HG03060 (cell line): ENCODE measurements around the gene BIRC3.
A peak's percentile ranks its signal among the peaks of the same experiment; 100 is the strongest.
"Not testable (repeated sequence)": the region's sequence is repeated elsewhere in the genome, so short reads cannot be mapped to it uniquely, and the experiment has no call there.

Source experiments
- ATAC-seq: cut with Tn5 transposase; IDR thresholded peaks from one replicate; pipeline ENCODE4 v1.9.1; 2021; ENCODE audit warnings: low read depth, moderate number of reproducible peaks; ENCODE audit not compliant: unreplicated experiment

BIRC3 gene

DNA sequence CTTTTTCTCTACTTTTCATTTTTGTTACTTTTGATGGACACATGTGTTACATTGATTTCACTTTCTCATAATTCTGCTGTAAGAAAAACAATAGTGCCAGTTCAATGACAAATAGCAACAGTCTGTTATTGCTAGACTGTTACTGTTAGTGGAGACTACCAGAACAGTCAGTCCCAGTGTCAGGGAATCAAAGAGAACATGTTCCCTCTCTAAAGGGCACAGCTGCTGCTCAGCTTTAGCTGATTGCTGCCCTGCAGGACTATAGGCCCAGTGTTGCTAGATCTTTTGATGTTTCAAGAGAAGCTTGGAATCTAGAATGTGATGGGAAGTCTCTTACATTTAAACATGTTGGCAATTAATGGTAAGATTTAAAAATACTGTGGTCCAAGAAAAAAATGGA, 3.4 kb downstream of the BIRC3 start:
- ATAC-seq = no peak

DNA sequence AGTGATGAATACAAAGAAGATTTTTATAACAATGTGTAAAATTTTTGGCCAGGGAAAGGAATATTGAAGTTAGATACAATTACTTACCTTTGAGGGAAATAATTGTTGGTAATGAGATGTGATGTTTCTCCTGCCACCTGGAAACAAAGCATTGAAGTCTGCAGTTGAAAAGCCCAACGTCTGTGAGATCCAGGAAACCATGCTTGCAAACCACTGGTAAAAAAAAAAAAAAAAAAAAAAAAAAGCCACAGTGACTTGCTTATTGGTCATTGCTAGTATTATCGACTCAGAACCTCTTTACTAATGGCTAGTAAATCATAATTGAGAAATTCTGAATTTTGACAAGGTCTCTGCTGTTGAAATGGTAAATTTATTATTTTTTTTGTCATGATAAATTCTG, 5.3 kb downstream of the BIRC3 start:
- no peak for ATAC-seq

DNA sequence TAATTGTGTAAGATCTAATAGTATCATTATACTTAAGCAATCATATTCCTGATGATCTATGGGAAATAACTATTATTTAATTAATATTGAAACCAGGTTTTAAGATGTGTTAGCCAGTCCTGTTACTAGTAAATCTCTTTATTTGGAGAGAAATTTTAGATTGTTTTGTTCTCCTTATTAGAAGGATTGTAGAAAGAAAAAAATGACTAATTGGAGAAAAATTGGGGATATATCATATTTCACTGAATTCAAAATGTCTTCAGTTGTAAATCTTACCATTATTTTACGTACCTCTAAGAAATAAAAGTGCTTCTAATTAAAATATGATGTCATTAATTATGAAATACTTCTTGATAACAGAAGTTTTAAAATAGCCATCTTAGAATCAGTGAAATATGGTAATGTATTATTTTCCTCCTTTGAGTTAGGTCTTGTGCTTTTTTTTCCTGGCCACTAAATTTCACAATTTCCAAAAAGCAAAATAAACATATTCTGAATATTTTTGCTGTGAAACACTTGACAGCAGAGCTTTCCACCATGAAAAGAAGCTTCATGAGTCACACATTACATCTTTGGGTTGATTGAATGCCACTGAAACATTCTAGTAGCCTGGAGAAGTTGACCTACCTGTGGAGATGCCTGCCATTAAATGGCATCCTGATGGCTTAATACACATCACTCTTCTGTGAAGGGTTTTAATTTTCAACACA, 6.4 kb downstream of the BIRC3 start:
- ATAC-seq = no peak

DNA sequence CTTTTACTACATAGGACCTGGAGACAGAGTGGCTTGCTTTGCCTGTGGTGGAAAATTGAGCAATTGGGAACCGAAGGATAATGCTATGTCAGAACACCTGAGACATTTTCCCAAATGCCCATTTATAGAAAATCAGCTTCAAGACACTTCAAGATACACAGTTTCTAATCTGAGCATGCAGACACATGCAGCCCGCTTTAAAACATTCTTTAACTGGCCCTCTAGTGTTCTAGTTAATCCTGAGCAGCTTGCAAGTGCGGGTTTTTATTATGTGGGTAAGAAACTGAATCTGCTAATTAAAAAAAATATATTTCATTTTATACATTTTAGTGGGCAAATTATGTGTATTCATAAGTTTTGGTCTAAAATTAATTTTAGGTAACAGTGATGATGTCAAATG, 7.8 kb downstream of the BIRC3 start:
- no peak for ATAC-seq

DNA sequence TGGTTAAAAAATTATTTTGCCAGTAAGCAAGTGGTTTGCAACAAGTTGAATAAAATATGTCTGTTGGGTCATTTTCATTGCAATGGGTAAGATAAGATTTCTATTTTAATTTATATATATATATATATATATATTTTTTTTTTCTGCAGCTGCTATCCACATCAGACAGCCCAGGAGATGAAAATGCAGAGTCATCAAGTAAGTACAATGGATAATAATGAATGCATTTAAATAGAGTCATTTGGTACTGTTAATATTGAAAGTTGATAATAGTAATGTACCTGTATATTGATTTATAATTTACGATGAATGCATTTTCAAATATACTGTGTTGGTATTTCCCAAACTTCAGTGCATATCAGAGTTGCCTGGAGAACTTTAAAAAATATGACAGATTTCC, 11.5 kb downstream of the BIRC3 start:
- ATAC-seq = no peak

DNA sequence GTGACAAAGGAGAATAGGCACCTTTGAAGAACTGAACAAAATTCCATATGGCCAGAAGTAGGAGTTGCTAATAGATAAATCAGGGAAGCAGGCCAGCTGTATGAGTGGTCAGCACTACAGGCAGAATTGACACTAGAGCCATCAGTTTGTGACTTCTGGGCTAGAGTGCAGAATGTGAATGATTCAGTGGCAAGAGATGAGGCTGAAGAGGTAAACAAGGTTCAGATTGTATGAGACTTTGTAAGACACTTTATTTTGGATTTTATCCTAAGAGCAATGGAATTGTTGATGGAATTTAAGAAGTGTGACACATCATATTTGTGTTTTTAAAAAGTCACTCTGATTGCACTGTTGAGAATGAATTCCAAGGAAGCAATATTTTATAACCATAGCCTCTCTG, 12.9 kb downstream of the BIRC3 start:
- no peak for ATAC-seq

DNA sequence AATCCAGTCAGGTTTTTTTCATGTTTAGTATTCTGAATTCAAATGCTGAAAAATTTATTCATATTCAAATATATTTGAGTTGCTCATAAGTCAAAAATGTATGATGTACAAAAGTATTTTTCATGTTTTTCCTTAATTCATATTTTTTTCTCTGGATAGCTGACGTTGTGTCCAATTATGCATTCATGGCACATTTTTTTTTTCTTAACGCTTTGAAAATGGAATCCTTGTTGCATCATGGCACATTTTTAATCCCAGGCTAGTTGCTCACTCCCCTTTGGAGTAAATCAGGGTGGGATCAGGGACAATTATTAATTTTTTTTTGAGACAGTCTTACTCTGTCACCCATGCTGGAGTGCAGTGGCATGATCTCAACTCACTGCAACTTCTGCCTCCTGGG, 14.1 kb downstream of the BIRC3 start:
- ATAC-seq = no peak

DNA sequence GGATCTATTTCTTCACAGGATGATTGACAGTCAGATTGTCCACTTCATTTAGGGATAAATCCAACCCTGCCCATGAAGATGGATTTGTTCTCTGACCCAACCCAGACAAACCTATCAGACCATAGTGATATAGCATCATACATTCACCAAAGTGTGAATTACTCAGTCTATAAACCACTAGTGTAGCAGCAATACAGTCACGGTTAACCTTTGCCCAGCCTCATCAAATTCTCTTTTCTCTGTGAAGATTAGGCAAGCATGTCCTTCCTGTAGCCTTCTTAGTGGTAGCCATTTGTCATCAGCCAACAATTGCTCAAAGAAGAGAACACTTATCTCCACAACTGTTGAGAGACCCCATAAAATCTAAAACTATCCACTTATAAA, 15.3 kb downstream of the BIRC3 start:
- ATAC-seq = no peak

DNA sequence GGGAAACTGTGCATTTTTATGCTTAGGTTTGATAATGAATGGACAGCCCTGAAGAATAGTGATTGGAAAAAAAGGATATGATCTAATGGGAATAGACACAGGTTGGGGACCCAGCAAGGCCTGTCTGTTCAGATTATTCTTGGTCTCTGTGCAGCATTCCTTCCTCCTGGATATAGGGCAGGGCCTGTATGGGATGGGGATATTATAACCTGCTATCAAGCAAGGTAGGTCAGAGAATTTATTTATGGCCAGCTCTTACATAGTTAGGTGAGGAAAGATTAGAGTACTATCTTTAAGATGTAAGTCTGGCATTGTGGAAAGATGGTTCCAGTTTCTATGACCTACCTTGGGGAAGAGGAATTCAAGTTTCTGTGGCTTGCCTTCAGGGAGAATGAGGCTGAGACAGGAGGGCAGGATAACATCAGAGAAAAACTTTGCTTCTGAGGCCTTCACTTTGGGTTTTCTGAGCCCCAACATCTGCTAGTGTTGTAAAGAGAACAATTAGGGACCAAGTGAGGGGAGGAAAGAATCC, 21.3 kb downstream of the BIRC3 start:
- ATAC-seq = no peak

DNA sequence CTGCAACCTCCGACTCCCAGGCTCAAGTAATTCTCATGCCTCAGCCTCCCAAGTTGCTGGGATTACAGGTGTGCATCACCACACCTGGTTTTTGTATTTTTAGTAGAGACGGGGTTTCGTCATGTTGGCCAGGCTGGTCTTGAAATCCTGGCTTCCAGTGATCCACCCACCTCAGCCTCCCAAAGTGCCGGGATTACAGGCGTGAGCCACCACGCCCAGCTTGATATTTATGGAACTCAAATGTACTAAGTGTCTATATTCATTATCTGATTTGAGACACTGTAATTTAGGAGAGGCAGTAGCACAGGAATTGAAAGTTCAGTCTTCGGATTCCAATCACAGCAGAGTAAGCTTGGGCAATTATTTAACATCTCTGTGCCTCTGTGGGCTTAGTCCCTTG, 24.0 kb downstream of the BIRC3 start:
- not testable (repeated sequence) for ATAC-seq

DNA sequence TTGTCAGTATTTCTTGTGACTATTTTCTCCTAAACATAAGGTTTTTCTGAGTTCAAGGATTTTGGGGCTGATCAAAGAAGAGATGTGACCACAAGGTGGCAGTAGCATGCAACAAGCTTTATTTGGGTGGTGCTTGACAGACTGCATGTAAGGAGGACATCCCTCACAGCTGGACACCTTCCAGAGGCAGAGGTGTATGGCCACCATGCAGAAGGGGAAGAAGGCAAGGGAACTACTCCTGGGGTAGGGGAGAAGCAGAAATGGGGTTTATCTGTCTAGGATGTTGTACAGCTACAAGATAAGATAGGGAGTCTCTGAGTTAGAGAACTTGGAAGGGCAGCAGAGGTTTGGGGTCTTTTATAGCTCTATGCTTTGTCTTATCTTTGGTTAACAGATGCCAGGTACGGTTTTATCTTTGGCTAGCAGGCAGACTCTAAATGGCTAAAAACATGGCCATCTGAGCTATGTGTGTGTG, 24.6 kb downstream of the BIRC3 start:
- ATAC-seq = peak; percentile 31

DNA sequence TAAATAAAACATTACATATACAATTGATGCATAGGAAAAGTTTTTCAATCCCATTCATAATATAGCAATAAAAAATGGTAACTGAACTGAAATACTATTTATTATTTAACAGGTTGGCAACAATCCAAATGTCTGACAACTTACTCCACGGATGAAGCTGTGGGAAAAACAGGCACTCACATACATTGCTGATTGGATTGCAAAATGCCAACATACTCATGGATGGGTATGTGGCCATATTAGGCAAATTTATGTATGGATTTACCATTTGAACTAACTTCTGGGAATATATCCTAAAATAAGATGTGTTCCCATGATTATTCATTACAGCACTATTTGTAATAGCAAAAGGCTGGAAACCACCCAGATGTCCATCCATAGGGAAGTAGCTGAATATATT, 26.5 kb downstream of the BIRC3 start:
- ATAC-seq = no peak

DNA sequence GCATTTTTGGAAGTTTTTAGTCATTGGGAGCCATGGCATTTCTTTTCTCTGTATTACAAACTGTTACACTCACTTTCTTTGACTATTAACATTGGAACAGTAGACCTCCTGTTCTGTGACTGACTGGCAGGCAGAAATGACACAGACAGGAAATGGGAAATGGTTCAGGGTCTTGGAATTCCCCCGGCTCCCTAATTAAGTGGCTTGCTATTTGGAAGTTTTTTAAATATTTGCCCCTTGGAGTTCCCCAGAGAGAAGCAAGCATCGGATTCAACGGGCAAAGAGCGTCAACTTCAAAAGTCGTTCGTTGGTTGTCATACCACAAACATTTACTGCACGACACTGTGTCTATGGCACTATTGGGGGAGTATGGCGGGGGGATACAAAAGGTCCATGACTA, 28.6 kb downstream of the BIRC3 start:
- no peak for ATAC-seq

DNA sequence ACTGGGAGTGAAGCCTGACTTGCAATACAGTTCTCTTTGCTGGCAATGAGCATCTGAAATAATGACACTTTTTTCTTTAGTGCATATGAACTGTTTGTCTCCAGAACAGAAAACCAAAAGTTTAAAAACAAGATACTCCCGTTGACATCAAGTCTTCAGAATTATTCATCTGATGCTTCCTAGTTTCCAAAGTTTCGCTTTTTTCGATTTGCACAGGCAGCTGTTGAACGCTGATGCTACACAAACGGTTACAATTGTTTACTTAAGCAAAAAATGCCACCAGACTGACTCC, 29.1 kb downstream of the BIRC3 start:
- ATAC-seq = no peak

DNA sequence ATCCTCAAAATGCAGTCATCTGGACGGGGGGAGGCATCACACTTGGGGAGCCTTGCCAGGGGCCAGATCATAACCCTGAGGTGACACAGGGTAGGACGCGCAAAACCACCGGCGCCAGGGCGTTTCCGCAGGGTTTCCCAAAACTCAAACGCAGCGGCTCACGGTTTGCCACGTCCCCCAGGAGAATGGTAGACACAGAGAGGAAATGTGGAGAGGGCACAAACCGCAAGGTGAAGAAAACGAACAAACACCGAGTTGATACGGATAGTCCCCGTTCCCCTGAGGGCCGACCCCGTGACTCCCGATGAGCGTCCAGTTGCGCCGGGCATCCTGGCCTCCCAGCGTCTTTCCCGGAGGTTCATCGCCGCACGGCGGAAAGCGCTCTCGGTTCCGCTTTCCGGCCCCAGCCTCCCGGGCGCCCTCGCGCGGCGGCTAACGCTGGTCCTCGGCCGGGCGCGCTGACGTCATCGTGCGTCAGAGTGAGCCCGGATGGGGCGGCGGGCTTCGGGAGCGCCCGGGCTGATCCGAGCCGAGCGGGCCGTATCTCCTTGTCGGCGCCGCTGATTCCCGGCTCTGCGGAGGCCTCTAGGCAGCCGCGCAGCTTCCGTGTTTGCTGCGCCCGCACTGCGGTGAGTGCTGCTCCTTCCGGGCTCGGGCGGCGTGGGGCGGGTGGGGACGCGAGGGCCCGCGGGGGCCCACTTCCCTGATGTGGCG, 29.6 kb downstream of the BIRC3 start, which contains the start of gene BIRC2:
Gene BIRC2, plus strand, starts transcription at position 467 of the 714 bp plus-strand sequence. CDS start 2,641 bp downstream, outside the sequence.
- ATAC-seq = peak; percentile 65

DNA sequence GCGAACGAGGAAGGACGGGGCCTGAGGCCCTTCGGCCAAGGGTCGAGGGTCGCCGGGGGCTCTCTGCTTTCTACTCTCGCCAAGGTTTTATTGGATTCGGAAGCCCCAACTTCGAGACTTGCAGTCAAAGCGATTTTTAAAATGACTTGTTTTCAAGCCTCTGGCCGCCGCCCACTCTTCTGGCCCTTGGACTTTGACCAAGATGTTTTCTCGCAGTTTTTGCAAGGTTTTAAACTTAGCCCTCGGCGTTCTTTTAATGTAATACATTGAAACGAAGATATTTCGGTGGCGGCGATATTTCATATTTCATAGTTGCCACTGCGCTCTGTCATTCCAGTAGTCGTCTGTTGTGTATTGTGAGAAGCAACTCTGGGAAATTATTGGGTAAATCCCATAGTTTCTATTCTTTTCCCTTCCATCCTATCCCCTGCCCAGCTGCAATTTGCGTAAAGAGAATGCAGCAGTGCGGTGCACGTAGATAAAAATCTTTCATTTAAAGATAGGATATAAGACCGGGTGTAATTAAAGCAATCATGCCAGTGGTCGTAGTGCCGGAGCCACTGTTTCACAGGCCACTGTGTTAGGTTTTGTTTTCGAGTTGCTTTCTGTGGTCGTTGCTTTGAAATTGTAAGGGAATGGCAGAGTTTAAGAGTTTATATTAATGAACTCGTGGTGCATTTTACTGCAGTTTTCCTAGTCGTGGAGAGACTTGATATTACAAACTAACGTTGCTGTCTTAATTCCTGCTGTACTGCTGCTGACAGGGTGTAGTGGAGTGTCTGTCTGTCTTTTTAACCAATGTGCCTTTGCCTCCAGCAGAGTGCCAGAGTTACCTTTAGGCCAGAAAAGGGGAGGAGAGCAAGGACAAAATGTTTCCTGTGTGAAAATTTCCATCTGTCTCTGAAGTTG, 30.4 kb downstream of the BIRC3 start:
- no peak for ATAC-seq

DNA sequence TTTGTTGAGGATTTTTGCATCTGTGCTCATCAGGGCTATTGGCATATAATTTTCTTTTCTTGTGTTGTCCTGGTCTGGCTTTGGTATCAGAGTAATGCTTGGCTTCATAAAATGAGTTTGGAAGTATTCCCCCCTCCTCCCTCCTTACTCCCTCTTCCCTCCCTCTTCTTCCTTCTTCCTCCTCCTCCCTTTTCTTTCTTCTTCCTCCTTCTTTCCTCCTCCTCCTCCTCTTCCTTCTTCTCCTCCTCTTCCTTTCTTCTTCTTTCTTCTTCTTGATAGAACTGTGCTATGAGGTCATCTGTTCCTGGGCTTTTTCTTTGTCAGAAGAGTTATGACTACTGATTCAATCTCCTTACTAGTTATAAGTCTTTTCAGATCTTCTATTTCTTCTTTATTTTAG, 39.8 kb downstream of the BIRC3 start:
- no peak for ATAC-seq

DNA sequence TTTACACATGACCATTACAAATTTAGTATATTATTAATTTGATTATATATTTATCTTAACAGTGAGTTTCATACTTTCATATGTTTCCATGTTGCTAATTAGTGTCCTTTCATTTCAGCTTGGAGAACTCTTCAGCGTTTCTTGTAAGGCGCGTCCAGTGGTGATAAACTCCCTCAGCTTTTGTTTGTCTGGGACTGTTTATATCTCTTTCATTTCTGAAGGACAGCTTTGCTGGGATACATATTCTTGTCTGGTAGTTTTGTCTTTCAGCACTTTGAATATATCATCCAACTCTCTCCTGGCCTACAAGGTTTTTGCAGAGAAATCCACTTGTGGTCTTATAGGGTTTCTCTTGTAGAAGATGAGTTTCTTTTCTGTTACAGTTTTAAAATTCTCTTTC, 42.1 kb downstream of the BIRC3 start:
- no peak for ATAC-seq

DNA sequence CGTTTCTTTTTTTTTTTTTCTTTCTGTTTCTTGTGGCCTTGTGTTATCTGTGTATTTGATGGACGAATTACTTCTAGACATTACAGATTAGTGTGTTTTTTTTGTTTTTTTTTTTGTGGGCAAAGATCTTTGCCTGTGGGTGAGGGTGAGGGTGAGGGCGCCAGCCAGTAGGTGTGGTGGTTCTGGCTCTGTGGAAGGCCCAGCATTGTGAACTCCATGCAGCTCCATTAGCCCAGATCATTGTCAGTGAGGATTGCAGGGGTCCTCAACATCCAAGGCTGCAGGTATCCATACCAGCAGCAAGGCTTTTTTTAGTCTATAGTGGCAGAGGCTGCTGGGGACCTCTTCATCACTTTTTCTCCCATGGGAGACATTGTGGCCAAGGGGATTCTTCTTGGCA, 43.4 kb downstream of the BIRC3 start:
- no peak for ATAC-seq

DNA sequence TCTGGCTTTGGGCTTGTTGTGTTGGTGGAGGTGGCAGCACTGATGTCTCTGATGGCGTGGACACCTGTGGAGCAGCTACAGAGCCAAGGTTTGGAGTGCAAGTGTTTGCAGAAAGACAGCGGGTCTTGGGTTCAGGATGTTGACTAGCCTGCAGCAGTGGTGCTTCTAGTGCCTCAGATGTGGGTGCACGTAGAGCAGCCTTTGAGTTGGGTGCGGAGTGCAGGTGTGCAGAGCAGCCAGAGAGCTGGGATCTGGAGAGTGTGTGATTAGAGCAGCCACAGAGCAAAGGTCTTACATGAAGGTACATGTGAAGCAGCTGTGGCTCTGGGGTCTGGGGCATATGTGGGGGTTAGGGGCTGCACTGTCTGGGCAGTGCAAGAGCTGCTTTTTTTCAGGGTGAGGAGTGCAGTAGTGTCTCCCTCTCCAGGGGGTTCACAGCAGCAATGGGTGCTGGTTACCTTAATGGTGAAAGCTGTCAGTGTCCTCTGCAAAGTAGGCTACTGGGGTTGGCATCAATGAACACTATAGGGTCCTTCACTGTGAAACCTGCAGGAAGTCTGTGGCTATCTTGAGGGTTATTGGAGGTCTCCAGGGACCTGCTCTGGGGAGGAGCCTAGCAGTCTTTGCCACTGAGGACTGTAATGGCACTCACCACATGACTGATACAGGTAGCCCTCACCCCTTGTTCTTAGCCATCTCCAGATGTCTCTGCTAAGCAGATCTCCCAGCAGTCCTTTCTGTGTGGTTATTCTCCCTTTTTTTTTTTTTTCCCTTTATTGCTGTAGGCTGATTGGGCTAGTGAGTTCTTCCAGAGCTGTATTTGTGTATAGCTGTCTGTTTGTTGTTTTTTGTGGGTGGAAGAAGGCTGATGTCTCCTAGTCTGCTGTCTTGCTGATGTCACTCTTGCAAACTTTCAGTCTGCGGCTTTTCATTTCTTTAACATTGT, 44.1 kb downstream of the BIRC3 start:
- ATAC-seq = peak; percentile 95
